Skeletal muscle satellite cell (primary cell): ENCODE measurements around the gene RSPH9.

Experiments used
- H3K27me3 ChIP-seq: 2 replicates; pipeline ENCODE4 v1.7.0; 2013; ENCODE audit warnings: low read length; ENCODE audit not compliant: control insufficient read depth, insufficient read depth
- H3K36me3 ChIP-seq: 2 replicates; pipeline ENCODE4 v1.7.0; 2013; ENCODE audit warnings: mild to moderate bottlenecking, control low read depth, low read length; ENCODE audit not compliant: insufficient read depth
- H3K4me1 ChIP-seq: 2 replicates; pipeline ENCODE4 v1.7.0; 2013; ENCODE audit warnings: low read length; ENCODE audit not compliant: control insufficient read depth, insufficient read depth
- H3K4me2 ChIP-seq: 2 replicates; pipeline ENCODE4 v1.7.0; 2013; ENCODE audit warnings: mild to moderate bottlenecking, low read length
- H3K4me3 ChIP-seq: 2 replicates; pipeline ENCODE4 v1.7.0; 2013; ENCODE audit warnings: low read length
- H3K9ac ChIP-seq: 2 replicates; pipeline ENCODE4 v1.7.0; 2013; ENCODE audit warnings: mild to moderate bottlenecking, low read depth, low read length, moderate library complexity
- H3K9me3 ChIP-seq: replicated peaks from 2 replicates; pipeline ENCODE4 v1.7.0; 2013; ENCODE audit warnings: mild to moderate bottlenecking, control low read depth, low read length

Gene RSPH9

DNA sequence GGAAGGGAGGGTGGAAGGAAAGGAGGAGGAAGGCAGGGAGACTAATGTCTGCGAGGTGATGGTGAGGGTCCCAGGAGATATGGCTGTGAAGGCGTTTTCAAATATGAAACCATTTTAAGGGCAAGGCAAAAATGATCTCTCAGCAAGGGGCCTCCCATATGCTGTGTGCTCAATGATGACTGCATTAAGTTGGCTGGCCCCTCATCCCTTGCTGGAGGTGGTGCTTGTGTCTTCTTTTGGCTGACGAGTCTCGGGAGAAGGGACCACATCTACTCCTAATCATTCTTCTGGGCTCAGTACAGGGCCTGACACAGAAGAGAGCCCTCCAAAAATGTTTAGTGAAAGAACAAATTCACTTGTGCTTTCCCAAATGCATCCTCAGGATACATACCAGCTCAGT is 65.7 kb downstream of the RSPH9 start:
- no peak overlapping the region for H3K4me3 ChIP-seq
- H3K9me3 ChIP-seq: no peaks in the 10 kb centered on the region
- H3K4me2 ChIP-seq: no peak overlapping the region
- peaks cover 49% of the 10 kb centered on the region for H3K27me3 ChIP-seq
- H3K36me3 ChIP-seq: no peaks in the 10 kb centered on the region
- no peak overlapping the region for H3K9ac ChIP-seq
- H3K4me1 ChIP-seq: peaks cover 18% of the 10 kb centered on the region

DNA sequence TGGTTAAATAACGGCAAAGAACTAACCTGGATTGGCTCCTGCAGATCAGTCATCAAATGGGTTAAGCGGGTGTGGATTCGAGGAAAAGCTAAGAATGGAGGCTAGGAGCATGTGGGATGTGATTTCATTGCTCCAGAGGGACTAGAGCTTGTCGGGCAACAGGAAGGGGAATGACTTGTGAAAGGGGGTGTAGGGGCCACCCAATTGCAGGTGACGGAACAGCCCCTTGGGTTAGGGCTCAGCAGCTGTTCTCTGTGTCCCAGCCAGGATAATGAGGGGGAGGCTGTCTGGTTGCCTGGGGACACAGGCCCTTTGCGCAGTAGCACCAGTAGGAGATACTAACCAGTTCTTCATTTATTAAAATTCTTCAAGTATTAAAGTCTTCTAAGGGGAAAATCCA is 67.7 kb downstream of the RSPH9 start:
- H3K9me3 ChIP-seq: no peaks in the 10 kb centered on the region
- H3K27me3 ChIP-seq: peaks cover 53% of the 10 kb centered on the region
- H3K4me2 ChIP-seq: no peak overlapping the region
- no peak overlapping the region for H3K4me3 ChIP-seq
- H3K4me1 ChIP-seq: peaks cover 14% of the 10 kb centered on the region
- H3K9ac ChIP-seq: no peak overlapping the region
- no peaks in the 10 kb centered on the region for H3K36me3 ChIP-seq

DNA sequence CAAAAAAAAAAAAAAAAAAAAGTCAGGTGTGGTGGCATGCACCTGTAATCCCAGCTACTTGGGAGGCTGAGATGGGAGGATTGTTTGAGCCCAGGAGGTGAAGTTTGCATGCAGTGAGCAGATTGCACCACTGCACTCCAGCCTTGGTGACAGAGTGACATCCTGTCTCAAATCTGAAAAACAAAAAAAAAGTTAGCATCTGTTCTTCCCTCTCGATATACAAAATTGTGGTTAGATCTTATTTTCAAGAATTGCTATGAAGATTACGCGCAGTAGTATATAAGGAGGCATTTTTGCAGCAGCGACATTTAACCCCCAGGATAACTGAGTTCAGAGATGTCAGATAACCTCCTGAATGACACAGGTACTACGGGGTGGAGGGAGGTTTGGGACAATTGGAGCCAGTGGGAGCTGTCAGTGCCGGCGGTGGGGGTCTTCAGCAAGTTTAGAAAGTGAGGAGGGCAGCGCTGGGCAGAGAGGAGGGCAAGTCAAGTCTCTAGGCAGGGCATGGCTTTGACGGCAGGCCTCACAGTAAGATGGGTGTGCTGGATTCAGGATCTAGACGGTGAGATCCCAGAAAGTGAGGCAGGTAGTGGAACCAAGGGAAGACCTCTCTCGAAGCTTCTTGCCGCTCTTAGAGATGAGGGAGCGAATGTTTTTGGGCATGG is 68.9 kb downstream of the RSPH9 start:
- Histone ChIP-seq H3K36me3 (no peaks in the 10 kb centered on the region), H3K4me3 (no peak overlapping the region), H3K27me3 (peaks cover 57% of the 10 kb centered on the region), H3K9me3 (no peaks in the 10 kb centered on the region), H3K4me2 (no peak overlapping the region), H3K9ac (no peak overlapping the region), H3K4me1 (peaks cover 21% of the 10 kb centered on the region)

DNA sequence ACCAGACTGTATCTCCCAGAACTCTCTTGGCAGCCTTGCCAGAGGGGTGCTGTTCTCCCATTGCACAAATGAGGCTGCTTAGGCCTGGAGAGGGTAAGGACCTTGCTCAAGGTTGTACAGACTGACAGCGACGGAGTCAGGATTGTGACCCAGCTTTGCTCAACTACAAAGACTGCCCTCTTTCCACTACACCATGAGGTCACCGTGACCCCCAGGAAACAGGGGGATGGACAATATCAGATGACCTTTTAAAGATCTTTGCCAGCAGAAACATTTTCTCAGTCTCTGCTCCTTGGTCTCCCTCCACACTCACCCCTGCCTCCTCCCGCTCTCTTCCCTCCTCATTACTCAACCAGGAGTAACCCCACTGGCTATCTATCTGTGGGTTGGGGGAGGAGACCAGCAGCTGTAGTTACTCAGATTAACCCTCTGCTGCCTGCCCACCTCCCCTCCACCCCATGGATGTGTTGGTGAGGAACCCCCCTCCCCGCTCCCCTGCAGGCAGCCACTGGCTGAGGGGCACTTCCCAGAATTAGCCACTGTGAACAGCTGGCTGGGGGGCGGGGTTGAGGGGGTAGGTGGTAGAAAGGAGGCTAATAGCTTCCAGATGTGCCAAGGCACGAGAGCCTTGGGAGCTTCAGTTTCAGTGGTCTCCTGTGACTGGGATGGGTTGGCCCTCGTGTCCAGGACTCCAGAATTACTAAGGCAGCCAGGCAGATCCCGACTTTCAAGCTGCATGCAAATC is 69.6 kb downstream of the RSPH9 start:
- peaks cover 14% of the 10 kb centered on the region for H3K4me1 ChIP-seq
- no peaks in the 10 kb centered on the region for H3K36me3 ChIP-seq
- peaks cover 61% of the 10 kb centered on the region for H3K27me3 ChIP-seq
- H3K9me3 ChIP-seq: no peaks in the 10 kb centered on the region
- no peak overlapping the region for H3K4me2 ChIP-seq
- H3K9ac ChIP-seq: no peak overlapping the region
- H3K4me3 ChIP-seq: no peak overlapping the region

DNA sequence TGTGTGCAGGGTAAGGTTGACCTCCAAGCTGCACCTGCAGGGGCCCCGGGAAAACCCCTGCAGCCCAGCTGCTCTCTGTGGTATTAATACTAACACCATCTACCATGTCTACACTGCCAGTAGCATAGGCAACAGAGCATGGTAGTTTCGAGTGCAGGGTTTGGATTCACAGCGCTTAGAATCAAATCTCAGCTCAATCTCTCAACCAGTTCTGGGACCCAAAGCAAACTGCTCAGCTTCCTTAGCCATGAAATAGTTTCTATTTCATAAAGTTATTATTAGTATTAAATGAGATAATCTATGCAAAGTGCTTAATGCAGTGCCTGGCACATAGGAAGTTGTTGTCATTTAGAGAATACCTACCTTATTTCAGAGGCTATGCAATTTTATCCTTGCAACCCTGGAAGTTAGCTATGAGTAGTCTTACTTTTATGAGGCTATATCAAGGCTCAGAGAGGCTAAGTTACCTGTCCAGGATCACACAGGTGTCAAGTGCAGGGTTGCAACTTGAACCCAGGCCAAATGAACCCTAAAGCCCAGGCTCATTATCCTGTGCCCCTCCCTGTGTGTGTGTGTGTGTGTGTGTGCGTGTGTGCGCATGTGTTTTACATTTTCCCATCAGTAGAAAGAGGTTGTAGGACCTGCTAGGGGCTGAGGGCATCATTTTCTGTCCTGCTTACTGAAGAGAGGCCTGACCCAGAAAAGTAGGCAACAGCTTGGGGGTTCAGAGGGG is 70.4 kb downstream of the RSPH9 start:
- Histone ChIP-seq H3K4me2 (no peak overlapping the region), H3K4me3 (no peak overlapping the region), H3K36me3 (no peaks in the 10 kb centered on the region), H3K9ac (no peak overlapping the region), H3K9me3 (no peaks in the 10 kb centered on the region), H3K27me3 (peaks cover 68% of the 10 kb centered on the region), H3K4me1 (peaks cover 11% of the 10 kb centered on the region)

DNA sequence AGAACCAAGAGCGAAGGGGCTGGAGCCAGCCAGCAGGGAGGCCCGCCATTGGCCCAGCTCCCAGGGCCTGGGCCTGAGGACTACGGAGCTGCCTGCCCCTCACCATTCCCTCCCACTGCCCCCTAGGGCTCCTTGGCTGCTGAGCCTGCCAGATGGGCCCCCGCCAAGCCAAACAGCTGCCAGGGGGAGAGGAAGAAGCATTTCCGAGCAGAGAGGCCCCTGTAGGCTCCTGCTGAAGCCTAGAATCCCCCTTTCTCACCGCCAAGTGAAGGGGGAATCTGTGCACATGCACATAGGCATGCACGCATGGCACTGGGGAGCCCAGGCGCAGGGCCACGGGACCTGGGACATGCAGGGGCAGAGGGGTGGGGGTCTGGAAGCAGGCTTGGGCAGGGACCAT is 71.3 kb downstream of the RSPH9 start:
- H3K9me3 ChIP-seq: no peaks in the 10 kb centered on the region
- no peak overlapping the region for H3K4me2 ChIP-seq
- H3K36me3 ChIP-seq: no peaks in the 10 kb centered on the region
- H3K4me1 ChIP-seq: peaks cover 11% of the 10 kb centered on the region
- H3K27me3 ChIP-seq: peaks cover 64% of the 10 kb centered on the region
- H3K9ac ChIP-seq: no peak overlapping the region
- no peak overlapping the region for H3K4me3 ChIP-seq

DNA sequence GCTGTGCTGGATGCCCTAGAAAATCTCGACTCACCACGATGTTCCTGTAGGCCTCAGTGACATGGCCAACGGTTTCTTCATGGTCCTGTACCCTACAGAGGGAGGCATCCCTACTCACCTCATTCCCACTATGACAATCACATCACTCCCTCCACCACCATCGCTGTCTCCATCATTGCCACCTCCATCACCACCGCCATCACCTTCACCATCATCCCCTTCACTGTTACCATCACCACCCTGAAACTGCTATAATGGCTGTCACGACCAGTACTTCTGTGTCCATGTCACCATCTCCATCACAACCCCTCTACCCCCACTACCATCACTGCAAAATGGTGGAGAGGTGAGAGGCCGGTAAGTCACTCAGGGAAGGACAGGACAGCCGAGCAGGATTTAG is 72.6 kb downstream of the RSPH9 start:
- Histone ChIP-seq H3K9ac (no peak overlapping the region), H3K4me3 (no peak overlapping the region), H3K4me1 (peaks cover 11% of the 10 kb centered on the region)

DNA sequence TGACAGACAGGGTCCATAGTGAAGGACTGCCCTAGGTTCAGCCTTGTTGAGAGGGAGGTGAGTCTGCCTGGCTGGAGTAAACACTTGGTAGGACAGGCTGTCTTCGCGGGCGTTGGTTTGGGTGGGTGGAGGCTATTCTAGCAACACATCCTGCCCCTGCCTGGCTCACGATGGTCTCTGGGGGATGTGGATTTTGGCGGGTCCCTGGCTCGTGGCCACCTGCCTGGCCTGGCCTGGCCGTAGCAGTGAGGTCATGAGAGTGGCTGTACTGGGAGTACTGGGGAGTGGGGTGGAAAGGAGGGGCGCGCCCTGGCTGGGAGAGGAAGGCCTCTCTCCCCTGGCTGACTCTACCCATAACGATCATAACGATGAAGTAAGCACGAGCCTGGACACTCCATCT is 73.0 kb downstream of the RSPH9 start:
- H3K27me3 ChIP-seq: peaks cover 54% of the 10 kb centered on the region
- no peak overlapping the region for H3K9ac ChIP-seq
- H3K36me3 ChIP-seq: no peaks in the 10 kb centered on the region
- H3K9me3 ChIP-seq: no peaks in the 10 kb centered on the region
- H3K4me1 ChIP-seq: peaks cover 11% of the 10 kb centered on the region
- no peak overlapping the region for H3K4me3 ChIP-seq
- no peak overlapping the region for H3K4me2 ChIP-seq

More for the DNA sequence above, 72.6 kb downstream of the RSPH9 start:
- Histone ChIP-seq H3K36me3 (no peaks in the 10 kb centered on the region), H3K4me2 (no peak overlapping the region), H3K27me3 (peaks cover 58% of the 10 kb centered on the region), H3K9me3 (no peaks in the 10 kb centered on the region)

DNA sequence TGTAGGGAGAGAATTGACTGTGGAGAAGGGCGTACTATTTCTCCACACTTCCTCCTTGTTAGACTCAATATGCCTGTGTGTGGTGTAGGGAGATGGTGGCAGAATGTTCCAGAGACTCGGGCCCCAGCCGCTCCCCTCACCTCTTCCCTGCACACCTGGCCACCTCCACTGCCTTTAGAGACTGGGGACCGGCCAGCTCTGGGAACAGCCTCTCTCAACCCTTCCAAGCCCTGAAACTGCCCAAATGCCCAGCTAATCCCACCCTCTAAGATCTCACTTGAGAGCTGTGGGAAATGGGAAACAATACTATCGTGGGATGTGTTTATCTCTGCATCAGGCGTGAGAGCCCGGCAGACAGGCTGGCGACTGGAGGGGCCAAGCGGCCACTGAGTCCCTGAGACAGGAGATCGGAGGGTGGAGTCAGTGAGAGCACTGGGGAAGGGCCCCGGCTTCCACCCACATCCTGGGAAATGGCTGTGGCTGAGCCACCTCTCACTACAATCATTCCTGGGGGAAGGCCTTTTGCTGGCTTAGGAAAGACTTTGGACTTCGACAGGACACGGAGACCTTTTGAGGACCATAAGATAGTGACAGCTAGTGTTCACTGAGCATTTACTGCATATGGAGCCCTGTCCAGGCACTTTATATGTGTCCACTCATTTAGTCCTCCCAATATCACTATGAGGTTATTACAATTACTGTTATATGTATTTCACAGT is 73.7 kb downstream of the RSPH9 start:
- no peak overlapping the region for H3K4me3 ChIP-seq
- no peak overlapping the region for H3K4me2 ChIP-seq
- H3K36me3 ChIP-seq: no peaks in the 10 kb centered on the region
- H3K4me1 ChIP-seq: peaks cover 11% of the 10 kb centered on the region
- H3K27me3 ChIP-seq: peaks cover 54% of the 10 kb centered on the region
- H3K9ac ChIP-seq: no peak overlapping the region
- H3K9me3 ChIP-seq: no peaks in the 10 kb centered on the region

DNA sequence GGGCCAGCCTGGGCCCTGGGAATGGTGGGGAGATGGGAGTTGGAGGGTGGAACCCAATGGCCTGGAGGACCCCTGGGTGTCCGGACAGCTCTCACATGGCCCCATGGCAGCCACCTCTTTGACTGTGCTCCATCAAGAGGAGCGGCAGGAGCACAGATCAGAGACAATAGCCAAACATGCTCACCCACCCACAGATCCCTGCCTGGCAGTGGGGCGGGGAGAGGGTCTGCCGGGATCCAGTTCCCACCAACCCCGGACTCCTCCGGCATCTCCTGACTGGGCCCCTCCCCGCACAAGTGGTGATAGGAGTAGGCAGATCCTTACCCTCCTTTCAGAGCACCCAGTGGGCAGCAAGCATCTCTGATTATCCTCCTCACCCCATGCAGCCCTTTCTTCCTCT is 74.7 kb downstream of the RSPH9 start:
- Histone ChIP-seq H3K4me3 (no peak overlapping the region), H3K9ac (no peak overlapping the region), H3K36me3 (no peaks in the 10 kb centered on the region), H3K4me1 (peaks cover 17% of the 10 kb centered on the region), H3K4me2 (no peak overlapping the region), H3K27me3 (peaks cover 46% of the 10 kb centered on the region), H3K9me3 (no peaks in the 10 kb centered on the region)

DNA sequence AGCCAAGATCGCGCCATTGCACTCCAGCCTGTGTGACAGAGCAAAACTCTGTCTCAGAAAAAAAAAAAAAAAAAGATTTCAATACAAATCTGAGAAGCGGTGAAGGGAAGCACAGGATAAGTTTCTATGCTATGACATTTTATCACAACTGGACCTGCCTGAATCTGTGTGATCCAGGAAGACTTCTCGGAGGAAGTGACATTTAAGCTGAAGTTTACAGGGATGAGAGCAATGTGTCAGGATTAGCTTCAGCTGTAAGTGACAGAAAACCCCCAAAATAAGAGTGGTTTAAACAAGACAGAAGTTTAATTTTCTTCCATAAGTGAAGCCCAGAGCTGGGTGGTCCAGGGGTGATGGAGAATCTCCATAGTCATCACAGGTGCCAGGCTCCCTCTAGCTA is 76.2 kb downstream of the RSPH9 start:
- Histone ChIP-seq H3K36me3 (no peaks in the 10 kb centered on the region), H3K9me3 (no peaks in the 10 kb centered on the region), H3K4me3 (no peak overlapping the region), H3K4me1 (peaks cover 30% of the 10 kb centered on the region), H3K4me2 (no peak overlapping the region), H3K9ac (no peak overlapping the region), H3K27me3 (peaks cover 34% of the 10 kb centered on the region)
